ENCODE results near the gene DPH1. TPM values are rescaled to one million over a fixed set of nuclear protein-coding genes. Genes with fewer than 3 reads are reported as not detected.

Gene DPH1
- polyA plus RNA-seq, 1 of the 3 experiments (the other 2 are of a cell fraction), result 36.2 TPM

DNA sequence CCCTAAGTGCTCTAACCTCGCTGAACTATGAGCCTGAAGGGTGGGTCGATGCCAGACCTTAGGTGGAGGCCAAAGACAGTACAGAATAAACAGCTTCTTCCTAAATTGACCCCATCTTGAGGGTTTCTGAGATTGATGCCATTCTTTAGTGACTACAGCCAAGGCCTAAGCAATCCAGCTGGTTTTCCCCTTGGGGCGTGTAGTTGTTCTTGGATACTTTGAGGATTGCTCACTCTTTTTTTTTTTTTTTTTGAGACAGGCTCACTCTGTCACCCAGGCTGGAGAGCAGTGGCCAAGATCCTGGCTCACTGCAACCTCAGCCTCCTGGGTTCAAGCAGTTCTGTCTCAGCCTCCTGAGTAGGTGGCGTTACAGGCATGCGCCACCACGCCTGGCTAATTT lies 13.8 kb downstream of the DPH1 start:
- no peaks in the 10 kb centered on the region for H3K27me3 ChIP-seq (ENCODE audit: insufficient read depth)
- H3K4me2 ChIP-seq, result peak overlapping the region; percentile 99; the same call in 1 of the 2 replicates
- H3K27ac ChIP-seq (ENCODE audit: low read depth in 2 of 2, low read length in 1 of 2), result peak overlapping the region in 1 of 2 experiments; percentile 79; a peak in 1 of 4 replicates
- no peak for DNase-seq
- H3K4me1 ChIP-seq (ENCODE audit: control insufficient read depth in 1 of 2, insufficient read depth in 2 of 2, low read depth in 1 of 2, low read length in 1 of 2), result peaks cover 23 to 25% of the 10 kb centered on the region in 2 experiments; a peak in 3 of 4 replicates
- H3K9me2 ChIP-seq, result no peaks in the 10 kb centered on the region
- H3K79me2 ChIP-seq (ENCODE audit: insufficient read depth), result peaks cover 39% of the 10 kb centered on the region
- no peak overlapping the region for H3K9ac ChIP-seq
- no peak overlapping the region for H3K4me3 ChIP-seq (ENCODE audit: low read depth in 2 of 2, low read length in 1 of 2)
- peaks cover 19% of the 10 kb centered on the region for H3F3A ChIP-seq (replicated peaks; ENCODE audit: insufficient read depth)
- ChIA-PET CTCF (interaction anchor here (0.6 to 2.8 kb wide), 3 partner anchors 11 to 201 kb away, joined by 3 to 12 read pairs (median 6); partner anchors contain the start of gene HIC1), POLR2A (no interaction called here)
- 66% methylated on average over 6 of the region's 6 CpGs for WGBS (ENCODE audit: low lambda C conversion rate)
- H2AFZ ChIP-seq (ENCODE audit: low read depth), result no peak overlapping the region
- peaks cover 9 to 14% of the 10 kb centered on the region in 2 experiments for H3K36me3 ChIP-seq (replicated peaks in 1 of 2; ENCODE audit: control insufficient read depth in 1 of 2, insufficient read depth in 2 of 2, low read length in 1 of 2)
- TF ChIP-seq FOSL2 (IDR thresholded peaks at IDR 0.05; ENCODE audit: borderline replicate concordance, low read depth), result peak; percentile 19; the same call in 1 of the 2 replicates
- no peak for TF ChIP-seq JUND (IDR thresholded peaks at IDR 0.05)
- H3K9me3 ChIP-seq, result no peaks in the 10 kb centered on the region
- H4K20me1 ChIP-seq (ENCODE audit: insufficient read depth), result no peaks in the 10 kb centered on the region

- peaks cover 24 to 31% of the 10 kb centered on the region in 2 experiments; a peak in 3 of 4 replicates for H3K4me1 ChIP-seq (ENCODE audit: control insufficient read depth in 1 of 2, insufficient read depth in 2 of 2, low read depth in 1 of 2, low read length in 1 of 2)
- TF ChIP-seq, protein P1, sequence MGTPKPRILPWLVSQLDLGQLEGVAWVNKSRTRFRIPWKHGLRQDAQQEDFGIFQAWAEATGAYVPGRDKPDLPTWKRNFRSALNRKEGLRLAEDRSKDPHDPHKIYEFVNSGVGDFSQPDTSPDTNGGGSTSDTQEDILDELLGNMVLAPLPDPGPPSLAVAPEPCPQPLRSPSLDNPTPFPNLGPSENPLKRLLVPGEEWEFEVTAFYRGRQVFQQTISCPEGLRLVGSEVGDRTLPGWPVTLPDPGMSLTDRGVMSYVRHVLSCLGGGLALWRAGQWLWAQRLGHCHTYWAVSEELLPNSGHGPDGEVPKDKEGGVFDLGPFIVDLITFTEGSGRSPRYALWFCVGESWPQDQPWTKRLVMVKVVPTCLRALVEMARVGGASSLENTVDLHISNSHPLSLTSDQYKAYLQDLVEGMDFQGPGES (IDR thresholded peaks at IDR 0.05; ENCODE audit: low read depth, low read length), result no peak
- TF ChIP-seq, protein P2, sequence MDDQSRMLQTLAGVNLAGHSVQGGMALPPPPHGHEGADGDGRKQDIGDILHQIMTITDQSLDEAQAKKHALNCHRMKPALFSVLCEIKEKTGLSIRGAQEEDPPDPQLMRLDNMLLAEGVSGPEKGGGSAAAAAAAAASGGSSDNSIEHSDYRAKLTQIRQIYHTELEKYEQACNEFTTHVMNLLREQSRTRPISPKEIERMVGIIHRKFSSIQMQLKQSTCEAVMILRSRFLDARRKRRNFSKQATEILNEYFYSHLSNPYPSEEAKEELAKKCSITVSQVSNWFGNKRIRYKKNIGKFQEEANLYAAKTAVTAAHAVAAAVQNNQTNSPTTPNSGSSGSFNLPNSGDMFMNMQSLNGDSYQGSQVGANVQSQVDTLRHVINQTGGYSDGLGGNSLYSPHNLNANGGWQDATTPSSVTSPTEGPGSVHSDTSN (IDR thresholded peaks at IDR 0.05), result no peak
- TF ChIP-seq REST (IDR thresholded peaks at IDR 0.05; ENCODE audit: low read depth, low read length) (no peak), FOSL2 (IDR thresholded peaks at IDR 0.05; ENCODE audit: borderline replicate concordance, low read depth) (no peak), GATA2 (CRISPR knock-in tag; IDR thresholded peaks at IDR 0.05) (no peak), FOXM1 (IDR thresholded peaks at IDR 0.05; ENCODE audit: low read depth) (no peak), USF2 (IDR thresholded peaks at IDR 0.05; ENCODE audit: borderline replicate concordance, low read depth, low read length) (no peak), GABPA (IDR thresholded peaks at IDR 0.05; ENCODE audit: low read depth) (no peak), JUND (IDR thresholded peaks at IDR 0.05) (no peak), TAF1 (IDR thresholded peaks at IDR 0.05; ENCODE audit: borderline replicate concordance, low read depth, low read length) (no peak), MEF2A (IDR thresholded peaks at IDR 0.05; ENCODE audit: borderline replicate concordance, low read depth) (no peak), NRF1 (IDR thresholded peaks at IDR 0.05; ENCODE audit: low read depth, low read length) (no peak), RCOR1 (IDR thresholded peaks at IDR 0.05; ENCODE audit: low read length) (no peak), EZH2phosphoT487 (IDR thresholded peaks at IDR 0.05; ENCODE audit: borderline replicate concordance, low read depth) (no peak), TEAD4 (IDR thresholded peaks at IDR 0.05; ENCODE audit: borderline replicate concordance, insufficient read depth) (no peak), FOXJ3 (CRISPR knock-in tag; IDR thresholded peaks at IDR 0.05) (no peak)
- TF ChIP-seq, protein P3, sequence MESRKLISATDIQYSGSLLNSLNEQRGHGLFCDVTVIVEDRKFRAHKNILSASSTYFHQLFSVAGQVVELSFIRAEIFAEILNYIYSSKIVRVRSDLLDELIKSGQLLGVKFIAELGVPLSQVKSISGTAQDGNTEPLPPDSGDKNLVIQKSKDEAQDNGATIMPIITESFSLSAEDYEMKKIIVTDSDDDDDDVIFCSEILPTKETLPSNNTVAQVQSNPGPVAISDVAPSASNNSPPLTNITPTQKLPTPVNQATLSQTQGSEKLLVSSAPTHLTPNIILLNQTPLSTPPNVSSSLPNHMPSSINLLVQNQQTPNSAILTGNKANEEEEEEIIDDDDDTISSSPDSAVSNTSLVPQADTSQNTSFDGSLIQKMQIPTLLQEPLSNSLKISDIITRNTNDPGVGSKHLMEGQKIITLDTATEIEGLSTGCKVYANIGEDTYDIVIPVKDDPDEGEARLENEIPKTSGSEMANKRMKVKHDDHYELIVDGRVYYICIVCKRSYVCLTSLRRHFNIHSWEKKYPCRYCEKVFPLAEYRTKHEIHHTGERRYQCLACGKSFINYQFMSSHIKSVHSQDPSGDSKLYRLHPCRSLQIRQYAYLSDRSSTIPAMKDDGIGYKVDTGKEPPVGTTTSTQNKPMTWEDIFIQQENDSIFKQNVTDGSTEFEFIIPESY (IDR thresholded peaks at IDR 0.05; ENCODE audit: borderline replicate concordance, low read depth), result no peak
Measured at GRCh38 chr17:2044263-2044894, 14.4 kb downstream of the DPH1 start.

More at GRCh38 chr17:2044263-2044894, 14.4 kb downstream of the DPH1 start:
- CTCF ChIA-PET, result interaction anchor here (1.4 to 2.8 kb wide), 3 partner anchors 10 to 200 kb away, joined by 5 to 12 read pairs (median 6); partner anchors contain the start of genes HIC1 and RTN4RL1
- Histone ChIP-seq H3K27ac (ENCODE audit: low read depth in 2 of 2, low read length in 1 of 2) (no peak overlapping the region; a peak in 1 of 4 replicates), H3F3A (replicated peaks; ENCODE audit: insufficient read depth) (peaks cover 19% of the 10 kb centered on the region), H3K36me3 (replicated peaks in 1 of 2; ENCODE audit: control insufficient read depth in 1 of 2, insufficient read depth in 2 of 2, low read length in 1 of 2) (peaks cover 9 to 14% of the 10 kb centered on the region in 2 experiments), H3K4me3 (ENCODE audit: low read depth in 2 of 2, low read length in 1 of 2) (no peak overlapping the region), H3K9ac (no peak overlapping the region), H4K20me1 (ENCODE audit: insufficient read depth) (no peaks in the 10 kb centered on the region), H3K79me2 (ENCODE audit: insufficient read depth) (peaks cover 39% of the 10 kb centered on the region), H3K27me3 (ENCODE audit: insufficient read depth) (no peaks in the 10 kb centered on the region), H2AFZ (ENCODE audit: low read depth) (no peak overlapping the region), H3K9me3 (no peaks in the 10 kb centered on the region), H3K4me2 (no peak overlapping the region), H3K9me2 (no peaks in the 10 kb centered on the region)
- WGBS (ENCODE audit: low lambda C conversion rate), result 89% methylated on average over 5 of the region's 5 CpGs
- POLR2A ChIA-PET, result no interaction called here
- no peak for DNase-seq

All from SK-N-SH (cell line).